Right cardiac atrium (tissue), 5 donors: ENCODE measurements around the gene PACS1. TPM values are rescaled to one million over a fixed set of nuclear protein-coding genes. Genes with fewer than 3 reads are reported as not detected.
"Not testable (repeated sequence)": the region's sequence is repeated elsewhere in the genome, so short reads cannot be mapped to it uniquely, and the experiment has no call there.

Experiments
- ATAC-seq, 2 donors: fragments of 200-7000 bp; cut with Tn5 transposase; one replicate each; pipeline versions ENCODE4 v1.8.0 to v1.9.1; 2020; ENCODE audit warnings: moderate library complexity in 2 of 2, mild to moderate bottlenecking in 1 of 2
- DNase-seq, 3 donors: peaks; one replicate each; pipeline ENCODE4 v3.0.0-alpha.2; 2020
- H3K27ac ChIP-seq: one replicate; pipeline ENCODE4 v1.5.1; 2013; ENCODE audit warnings: mild to moderate bottlenecking, low read length, control low read depth, moderate library complexity
- H3K27me3 ChIP-seq: one replicate; pipeline ENCODE4 v1.6.1; 2013; ENCODE audit not compliant: control insufficient read depth, insufficient read depth
- H3K4me1 ChIP-seq: one replicate; pipeline ENCODE4 v1.6.1; 2013; ENCODE audit warnings: low read length; ENCODE audit not compliant: control insufficient read depth, insufficient read depth
- H3K4me3 ChIP-seq: one replicate; pipeline ENCODE4 v1.5.1; 2013; ENCODE audit warnings: low read length, control low read depth
- H3K9me3 ChIP-seq: one replicate; pipeline ENCODE4 v1.6.1; 2013; ENCODE audit warnings: low read length; ENCODE audit not compliant: control insufficient read depth
- WGBS: extraction: QIAGEN DNeasy Blood & Tissue Kit; methylation state at CpG from one replicate; pipeline ENCODE4 v1.1.7; 2013; 5-methylcytosine and 5-hydroxymethylcytosine counted together
- intact Hi-C, 4 donors: fragments of 100-400 bp; cut with DNase I; formaldehyde crosslinking; loops; one replicate each; pipeline versions ENCODE4 v1.11.0 to v1.14.0; 2022 to 2023
- polyA plus RNA-seq: library from polyadenylated mRNA; stranded (reverse); fragments of 200-250 nt; gene quantifications from one replicate; pipeline ENCODE4 v1.2.3, GENCODE V29; 2013
- total RNA-seq, 4 donors: library from RNA; stranded (reverse); fragmentation: NEBNext Ultra II Directional; extraction: Animal tissue kit (Norgen Biotek cat#: 25700); gene quantifications; one replicate each; pipeline ENCODE4 v1.2.1, GENCODE V29; 2021
- donor health status: healthy with polysubstance abuse.
- donor health status: DM: no; HTN: yes; CAD: no.
- donor health status: DM: no; HTN: no; CAD: no.
- donor health status: DM: no; HTN: yes; CAD: no; lungs with severe emphysema.
- donor health status: DM: yes; HTN: yes; CAD: no.

Gene PACS1
- total and polyA plus RNA-seq, 5 donors, result 30.9 to 82.5 (median 52.0) TPM

GRCh38 chr11:66092125-66092524, 22.1 kb downstream of the PACS1 start:
- H3K27me3 ChIP-seq, H3K27ac ChIP-seq, intact Hi-C loops, DNase-seq, H3K4me3 ChIP-seq, ATAC-seq, H3K4me1 ChIP-seq, H3K9me3 ChIP-seq: not testable (repeated sequence)
- 100% methylated on average over 2 of the region's 2 CpGs for WGBS

GRCh38 chr11:66099746-66100145, 29.7 kb downstream of the PACS1 start:
- 91% methylated on average over 10 of the region's 10 CpGs for WGBS
- H3K4me3 ChIP-seq, intact Hi-C loops, ATAC-seq, H3K27me3 ChIP-seq, DNase-seq, H3K27ac ChIP-seq, H3K9me3 ChIP-seq, H3K4me1 ChIP-seq: not testable (repeated sequence)

- WGBS, result 38% methylated on average over 14 of the region's 14 CpGs
- Histone ChIP-seq H3K27ac (peak overlapping the region; percentile 3), H3K4me3 (no peak overlapping the region), H3K27me3 (no peaks in the 10 kb centered on the region), H3K9me3 (no peaks in the 10 kb centered on the region), H3K4me1 (peaks cover 2% of the 10 kb centered on the region)
- DNase-seq, result peak; percentile 53 to 86 (median 82)
- ATAC-seq, result peak; percentile 77 to 80
- intact Hi-C loops, result no loop called here
Observed at GRCh38 chr11:66100272-66101065, 30.4 kb downstream of the PACS1 start.

GRCh38 chr11:66101066-66101464, 31.0 kb downstream of the PACS1 start:
- ATAC-seq, result no peak

GRCh38 chr11:66104057-66104638, 34.1 kb downstream of the PACS1 start:
- Histone ChIP-seq H3K4me3 (no peak overlapping the region), H3K27ac (no peak overlapping the region), H3K9me3 (no peaks in the 10 kb centered on the region), H3K4me1 (peaks cover 2% of the 10 kb centered on the region), H3K27me3 (no peaks in the 10 kb centered on the region)
- 89% methylated on average over 4 of the region's 4 CpGs for WGBS
- intact Hi-C loops, result no loop called here
- ATAC-seq, result no peak
- DNase-seq, result no peak

More at GRCh38 chr11:66101066-66101464, 31.0 kb downstream of the PACS1 start:
- no peak for DNase-seq
- Histone ChIP-seq H3K27ac (no peak overlapping the region), H3K4me1 (peaks cover 2% of the 10 kb centered on the region), H3K9me3 (no peaks in the 10 kb centered on the region), H3K4me3 (no peak overlapping the region), H3K27me3 (no peaks in the 10 kb centered on the region)
- 77% methylated on average over 3 of the region's 3 CpGs for WGBS
- intact Hi-C loops, result no loop called here

- no peak overlapping the region for H3K4me3 ChIP-seq
- H3K27me3 ChIP-seq, result no peaks in the 10 kb centered on the region
- DNase-seq, result no peak
- peaks cover 2% of the 10 kb centered on the region for H3K4me1 ChIP-seq
- WGBS, result 86% methylated on average over 4 of the region's 4 CpGs
- no peaks in the 10 kb centered on the region for H3K9me3 ChIP-seq
- intact Hi-C loops, result no loop called here
- ATAC-seq, result no peak
- no peak overlapping the region for H3K27ac ChIP-seq
Observed at GRCh38 chr11:66106786-66107599, 36.9 kb downstream of the PACS1 start.

- Histone ChIP-seq H3K27ac (no peak overlapping the region), H3K9me3 (no peaks in the 10 kb centered on the region), H3K4me1 (peaks cover 5% of the 10 kb centered on the region), H3K4me3 (no peak overlapping the region), H3K27me3 (no peaks in the 10 kb centered on the region)
- DNase-seq, result no peak
- ATAC-seq, result no peak
- intact Hi-C loops, result no loop called here
- WGBS, result 87% methylated on average over 3 of the region's 3 CpGs
Observed at GRCh38 chr11:66107600-66108510, 37.8 kb downstream of the PACS1 start.

- Histone ChIP-seq H3K4me3 (no peak overlapping the region), H3K4me1 (peaks cover 5% of the 10 kb centered on the region), H3K9me3 (no peaks in the 10 kb centered on the region), H3K27me3 (no peaks in the 10 kb centered on the region), H3K27ac (no peak overlapping the region)
- WGBS, result 94% methylated on average over 2 of the region's 2 CpGs
- DNase-seq, result no peak
- intact Hi-C loops, result no loop called here
- ATAC-seq, result no peak
Observed at GRCh38 chr11:66109294-66109693, 39.2 kb downstream of the PACS1 start.

GRCh38 chr11:66111158-66111557, 41.1 kb downstream of the PACS1 start:
- Histone ChIP-seq H3K9me3 (no peaks in the 10 kb centered on the region), H3K27ac (no peak overlapping the region), H3K27me3 (no peaks in the 10 kb centered on the region), H3K4me1 (peaks cover 5% of the 10 kb centered on the region), H3K4me3 (no peak overlapping the region)
- intact Hi-C loops, result no loop called here
- DNase-seq (no peak), ATAC-seq (no peak)
- 89% methylated on average over 3 of the region's 3 CpGs for WGBS

- peaks cover 5% of the 10 kb centered on the region for H3K4me1 ChIP-seq
Observed at GRCh38 chr11:66112041-66112491, 42.0 kb downstream of the PACS1 start.

More at GRCh38 chr11:66112041-66112491, 42.0 kb downstream of the PACS1 start:
- no peak for DNase-seq
- peak in 1 of 2 donors; percentile 46 for ATAC-seq
- Histone ChIP-seq H3K9me3 (no peaks in the 10 kb centered on the region), H3K27me3 (no peaks in the 10 kb centered on the region), H3K27ac (peak overlapping the region; percentile 21), H3K4me3 (no peak overlapping the region)
- 57% methylated on average over 9 of the region's 9 CpGs for WGBS
- intact Hi-C loops, result no loop called here
